HFFc6 (cell line): Measurements from ENCODE around the gene MRTFA. TPM values are rescaled to one million over a fixed set of nuclear protein-coding genes. Genes with fewer than 3 reads are reported as not detected.
"Not testable (repeated sequence)": the region's sequence is repeated elsewhere in the genome, so short reads cannot be mapped to it uniquely, and the experiment has no call there.

Source experiments
- DNase-seq: peaks from one replicate; pipeline ENCODE4 v3.0.0-alpha.2; 2018
- H3K27ac Mint-ChIP-seq: 2 replicates; pipeline ENCODE4 v1.8.0; 2020; ENCODE audit warnings: mild to moderate bottlenecking, mixed read lengths
- H3K27me3 Mint-ChIP-seq: 2 replicates; pipeline ENCODE4 v1.8.0; 2021; ENCODE audit warnings: mild to moderate bottlenecking, moderate library complexity, mixed read lengths; ENCODE audit not compliant: insufficient read depth
- H3K36me3 Mint-ChIP-seq: 2 replicates; pipeline ENCODE4 v1.8.0; 2021; ENCODE audit warnings: low read depth, mixed read lengths
- H3K4me1 Mint-ChIP-seq: 2 replicates; pipeline ENCODE4 v1.8.0; 2020; ENCODE audit warnings: low read depth, mixed read lengths
- H3K4me3 Mint-ChIP-seq: 2 replicates; pipeline ENCODE4 v1.8.0; 2020; ENCODE audit warnings: mild to moderate bottlenecking, moderate library complexity, mixed read lengths
- H3K9me3 Mint-ChIP-seq: 2 replicates; pipeline ENCODE4 v1.8.0; 2020; ENCODE audit warnings: mild to moderate bottlenecking, mixed read lengths
- total RNA-seq, 6 experiments: library from RNA; stranded (reverse); fragmentation: NEBNext Ultra II Directional; extraction: Animal tissue kit (Norgen Biotek cat#: 25700); gene quantifications; 2 replicates in 1 of 6; 3 replicates in 5 of 6; pipeline ENCODE4 v1.2.3, GENCODE V29; 2021
- TF ChIP-seq, protein P1 (sequence below): fragments of 200-600 bp; sonication (generic); IDR thresholded peaks from 2 replicates; pipeline ENCODE4 v1.5.0; 2021; ENCODE audit warnings: antibody characterized with exemption, mild to moderate bottlenecking

The MRTFA gene
- total RNA-seq, 6 experiments from 2014 or later, result 36.4 to 48.7 (median 42.2) TPM

DNA sequence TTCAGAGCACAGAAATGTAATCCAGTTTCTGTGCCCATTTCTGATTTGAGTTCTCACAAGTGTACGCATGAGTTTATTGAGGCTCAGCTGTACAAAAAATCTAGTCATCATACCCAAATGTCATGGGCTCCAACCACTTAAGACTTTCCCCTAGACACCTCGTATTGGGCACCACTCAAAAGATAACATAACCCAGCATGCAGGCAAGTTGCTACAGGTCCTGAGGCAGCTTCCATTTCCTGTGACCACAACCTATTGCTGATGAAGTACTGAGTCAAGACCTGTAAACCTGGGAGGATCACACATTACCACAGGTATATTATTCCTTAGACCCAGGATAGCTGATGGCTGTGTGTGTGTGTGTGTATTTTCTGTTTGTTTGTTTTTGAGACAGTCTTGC, 95.2 kb downstream of the MRTFA start:
- Mint-ChIP-seq H3K4me1 (peaks cover 11% of the 10 kb centered on the region), H3K36me3 (peaks cover 5% of the 10 kb centered on the region), H3K9me3 (no peaks in the 10 kb centered on the region), H3K4me3 (no peak overlapping the region), H3K27ac (no peak overlapping the region), H3K27me3 (no peaks in the 10 kb centered on the region; the same call in none of the 2 replicates)
- TF ChIP-seq, protein P1, sequence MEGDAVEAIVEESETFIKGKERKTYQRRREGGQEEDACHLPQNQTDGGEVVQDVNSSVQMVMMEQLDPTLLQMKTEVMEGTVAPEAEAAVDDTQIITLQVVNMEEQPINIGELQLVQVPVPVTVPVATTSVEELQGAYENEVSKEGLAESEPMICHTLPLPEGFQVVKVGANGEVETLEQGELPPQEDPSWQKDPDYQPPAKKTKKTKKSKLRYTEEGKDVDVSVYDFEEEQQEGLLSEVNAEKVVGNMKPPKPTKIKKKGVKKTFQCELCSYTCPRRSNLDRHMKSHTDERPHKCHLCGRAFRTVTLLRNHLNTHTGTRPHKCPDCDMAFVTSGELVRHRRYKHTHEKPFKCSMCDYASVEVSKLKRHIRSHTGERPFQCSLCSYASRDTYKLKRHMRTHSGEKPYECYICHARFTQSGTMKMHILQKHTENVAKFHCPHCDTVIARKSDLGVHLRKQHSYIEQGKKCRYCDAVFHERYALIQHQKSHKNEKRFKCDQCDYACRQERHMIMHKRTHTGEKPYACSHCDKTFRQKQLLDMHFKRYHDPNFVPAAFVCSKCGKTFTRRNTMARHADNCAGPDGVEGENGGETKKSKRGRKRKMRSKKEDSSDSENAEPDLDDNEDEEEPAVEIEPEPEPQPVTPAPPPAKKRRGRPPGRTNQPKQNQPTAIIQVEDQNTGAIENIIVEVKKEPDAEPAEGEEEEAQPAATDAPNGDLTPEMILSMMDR, result no peak
- DNase-seq, result no peak

GRCh38 chr22:40540265-40540664, 96.3 kb downstream of the MRTFA start:
- DNase-seq, result no peak
- Mint-ChIP-seq H3K27me3 (no peaks in the 10 kb centered on the region; the same call in 1 of the 2 replicates), H3K27ac (no peak overlapping the region), H3K4me1 (peaks cover 17% of the 10 kb centered on the region), H3K9me3 (no peaks in the 10 kb centered on the region), H3K36me3 (no peaks in the 10 kb centered on the region), H3K4me3 (no peak overlapping the region)
- TF ChIP-seq, protein P1, result no peak

- not testable (repeated sequence) for DNase-seq, H3K27me3 Mint-ChIP-seq, H3K4me3 Mint-ChIP-seq, H3K27ac Mint-ChIP-seq, H3K9me3 Mint-ChIP-seq, H3K36me3 Mint-ChIP-seq
- peaks cover 46% of the 10 kb centered on the region for H3K4me1 Mint-ChIP-seq
Observed at GRCh38 chr22:40536149-40536548, 100.4 kb downstream of the MRTFA start.

GRCh38 chr22:40535642-40536041, 100.9 kb downstream of the MRTFA start:
- TF ChIP-seq, protein P1, result no peak
- Mint-ChIP-seq H3K4me3 (peak overlapping the region; percentile 89), H3K27me3 (no peaks in the 10 kb centered on the region; the same call in 1 of the 2 replicates), H3K4me1 (peaks cover 50% of the 10 kb centered on the region), H3K36me3 (no peaks in the 10 kb centered on the region), H3K27ac (peak overlapping the region; percentile 85), H3K9me3 (no peaks in the 10 kb centered on the region)
- no peak for DNase-seq

GRCh38 chr22:40535189-40535512, 101.4 kb downstream of the MRTFA start:
- Mint-ChIP-seq H3K4me3 (peak overlapping the region; percentile 89), H3K27me3 (no peaks in the 10 kb centered on the region; the same call in 1 of the 2 replicates), H3K9me3 (no peaks in the 10 kb centered on the region), H3K4me1 (peaks cover 55% of the 10 kb centered on the region), H3K36me3 (no peaks in the 10 kb centered on the region), H3K27ac (peak overlapping the region; percentile 85)
- TF ChIP-seq, protein P1, result no peak
- no peak for DNase-seq

DNA sequence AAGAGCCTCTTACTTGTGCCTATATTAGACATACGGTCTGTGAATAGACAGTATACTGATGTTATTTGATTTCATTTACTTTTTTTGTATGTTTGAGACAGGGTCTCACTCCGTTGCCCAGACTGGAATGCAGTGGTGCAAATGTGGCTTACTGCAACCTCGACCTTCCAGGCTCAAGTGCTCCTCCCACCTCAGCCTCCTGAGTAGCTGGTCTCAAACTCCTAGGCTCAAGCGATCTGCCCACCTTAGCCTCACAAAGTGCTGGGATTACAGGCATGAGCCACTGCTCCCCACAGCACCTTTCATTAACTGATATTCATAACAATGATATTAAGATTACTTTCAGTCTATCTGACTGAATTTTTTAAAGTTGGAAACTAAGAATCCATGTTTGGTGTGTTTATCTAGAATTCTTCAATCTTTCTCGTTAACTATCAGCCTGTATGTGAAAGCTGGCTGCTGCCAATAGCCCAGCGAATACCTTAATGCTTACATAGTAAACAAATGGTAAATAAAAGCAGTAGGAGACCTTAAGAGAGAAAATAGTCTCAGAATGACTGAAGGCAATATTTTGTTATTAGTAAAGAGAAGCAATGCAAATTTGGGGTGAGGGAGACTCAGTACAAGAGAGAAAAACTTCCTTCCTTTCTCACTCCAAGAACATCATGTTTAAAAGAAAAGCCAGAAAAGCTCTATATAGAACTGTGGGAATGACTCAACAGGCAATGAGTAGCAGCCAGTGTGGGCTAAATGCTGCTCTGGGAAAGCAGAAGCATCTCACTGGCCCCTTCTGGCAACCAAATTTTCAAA, 101.9 kb downstream of the MRTFA start:
- Mint-ChIP-seq H3K36me3 (no peaks in the 10 kb centered on the region; the same call in 1 of the 2 replicates), H3K4me1 (peaks cover 60% of the 10 kb centered on the region), H3K27me3 (no peaks in the 10 kb centered on the region), H3K4me3 (peak overlapping the region; percentile 89), H3K27ac (peak overlapping the region; percentile 85), H3K9me3 (no peaks in the 10 kb centered on the region)
- peak; percentile 61 for DNase-seq
- TF ChIP-seq, protein P1, result no peak
